ENCODE measurements around the gene NIPAL4. TPM values are rescaled to one million over a fixed set of nuclear protein-coding genes. Genes with fewer than 3 reads are reported as not detected.

Gene NIPAL4
- total RNA-seq, 1 experiment from 2014 or later = 0.86 TPM

DNA sequence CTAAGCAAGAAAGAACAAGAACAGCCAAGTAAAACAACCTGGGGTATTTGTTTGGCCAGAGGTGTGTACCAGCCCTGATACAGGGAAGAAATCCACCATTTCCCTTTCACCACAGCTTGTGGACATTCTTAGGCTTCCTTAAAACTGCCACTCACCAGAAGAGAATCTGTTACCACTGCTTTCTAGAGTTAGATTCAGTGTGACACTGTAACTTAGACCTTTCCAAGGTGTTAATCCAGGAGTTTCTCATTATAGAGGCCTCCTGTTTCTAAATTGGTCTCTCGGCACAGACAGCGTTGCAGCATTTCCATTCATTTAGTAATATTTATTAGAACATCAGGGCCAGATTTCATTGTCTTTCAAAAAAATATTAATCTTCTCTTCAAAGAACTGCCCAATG, 55.0 kb downstream of the NIPAL4 start:
- H3K9me3 ChIP-seq = no peaks in the 10 kb centered on the region
- Mint-ChIP-seq H3K27ac (ENCODE audit: unreplicated experiment) (no peak overlapping the region), H3K36me3 (ENCODE audit: insufficient read depth, unreplicated experiment) (peaks cover 55% of the 10 kb centered on the region), H3K27me3 (ENCODE audit: insufficient read depth, unreplicated experiment) (no peaks in the 10 kb centered on the region), H3K4me3 (ENCODE audit: unreplicated experiment) (no peak overlapping the region), H3K9me3 (ENCODE audit: unreplicated experiment) (no peaks in the 10 kb centered on the region), H3K4me1 (ENCODE audit: low read depth, unreplicated experiment) (no peaks in the 10 kb centered on the region)
- POLR2A ChIA-PET = no interaction called here
- no peaks in the 10 kb centered on the region for H3K4me1 ChIP-seq
- CTCF ChIA-PET = no interaction called here
- no peaks in the 10 kb centered on the region; the same call in 1 of the 2 replicates for H3K36me3 ChIP-seq (ENCODE audit: control insufficient read depth, insufficient read depth, low read length)
- intact Hi-C loops (cut with micrococcal nuclease; ENCODE audit: unreplicated experiment) = no loop called here
- H3K4me3 ChIP-seq (ENCODE audit: low read depth, low read length) = no peak overlapping the region
- no peaks in the 10 kb centered on the region for H3K27me3 ChIP-seq (replicated peaks; ENCODE audit: control insufficient read depth, insufficient read depth, low read length)
- TF ChIP-seq, protein P1, sequence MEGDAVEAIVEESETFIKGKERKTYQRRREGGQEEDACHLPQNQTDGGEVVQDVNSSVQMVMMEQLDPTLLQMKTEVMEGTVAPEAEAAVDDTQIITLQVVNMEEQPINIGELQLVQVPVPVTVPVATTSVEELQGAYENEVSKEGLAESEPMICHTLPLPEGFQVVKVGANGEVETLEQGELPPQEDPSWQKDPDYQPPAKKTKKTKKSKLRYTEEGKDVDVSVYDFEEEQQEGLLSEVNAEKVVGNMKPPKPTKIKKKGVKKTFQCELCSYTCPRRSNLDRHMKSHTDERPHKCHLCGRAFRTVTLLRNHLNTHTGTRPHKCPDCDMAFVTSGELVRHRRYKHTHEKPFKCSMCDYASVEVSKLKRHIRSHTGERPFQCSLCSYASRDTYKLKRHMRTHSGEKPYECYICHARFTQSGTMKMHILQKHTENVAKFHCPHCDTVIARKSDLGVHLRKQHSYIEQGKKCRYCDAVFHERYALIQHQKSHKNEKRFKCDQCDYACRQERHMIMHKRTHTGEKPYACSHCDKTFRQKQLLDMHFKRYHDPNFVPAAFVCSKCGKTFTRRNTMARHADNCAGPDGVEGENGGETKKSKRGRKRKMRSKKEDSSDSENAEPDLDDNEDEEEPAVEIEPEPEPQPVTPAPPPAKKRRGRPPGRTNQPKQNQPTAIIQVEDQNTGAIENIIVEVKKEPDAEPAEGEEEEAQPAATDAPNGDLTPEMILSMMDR (IDR thresholded peaks at IDR 0.05; ENCODE audit: insufficient read depth in 1 of 2, low read depth in 1 of 2, low read length in 1 of 2, severe bottlenecking in 1 of 2, unreplicated experiment in 1 of 2) = no peak
- no peak for DNase-seq
- BruUV-seq (replicated peaks) = no TSS peak

DNA sequence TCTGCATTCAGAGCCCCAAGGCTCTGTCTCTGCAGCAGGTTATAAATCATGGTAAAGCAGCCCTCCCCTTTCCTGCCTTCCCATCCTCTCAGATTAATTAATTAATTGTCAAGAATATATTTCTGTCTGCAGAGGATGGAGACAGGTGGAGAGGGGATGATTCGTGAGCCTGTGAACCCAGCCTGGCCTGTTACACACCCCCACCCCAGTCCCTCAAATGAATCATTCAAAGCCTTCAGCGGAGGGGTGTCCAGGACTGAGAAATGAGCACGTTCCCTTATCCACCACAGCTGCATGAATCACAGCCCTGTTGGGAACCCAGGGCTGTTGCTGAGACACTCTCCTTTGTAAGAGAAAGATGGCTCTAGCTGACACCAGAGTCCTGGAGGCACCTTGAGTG, 56.0 kb downstream of the NIPAL4 start:
- Mint-ChIP-seq H3K27me3 (ENCODE audit: insufficient read depth, unreplicated experiment) (no peaks in the 10 kb centered on the region), H3K36me3 (ENCODE audit: insufficient read depth, unreplicated experiment) (peaks cover 55% of the 10 kb centered on the region), H3K4me3 (ENCODE audit: unreplicated experiment) (no peak overlapping the region), H3K27ac (ENCODE audit: unreplicated experiment) (no peak overlapping the region), H3K9me3 (ENCODE audit: unreplicated experiment) (no peaks in the 10 kb centered on the region), H3K4me1 (ENCODE audit: low read depth, unreplicated experiment) (no peaks in the 10 kb centered on the region)
- CTCF ChIA-PET = no interaction called here
- BruUV-seq (replicated peaks) = no TSS peak
- no peak overlapping the region for H3K4me3 ChIP-seq (ENCODE audit: low read depth, low read length)
- POLR2A ChIA-PET = no interaction called here
- DNase-seq = no peak
- no peaks in the 10 kb centered on the region for H3K27me3 ChIP-seq (replicated peaks; ENCODE audit: control insufficient read depth, insufficient read depth, low read length)
- TF ChIP-seq, protein P1 (IDR thresholded peaks at IDR 0.05; ENCODE audit: insufficient read depth in 1 of 2, low read depth in 1 of 2, low read length in 1 of 2, severe bottlenecking in 1 of 2, unreplicated experiment in 1 of 2) = no peak
- no peaks in the 10 kb centered on the region; the same call in 1 of the 2 replicates for H3K36me3 ChIP-seq (ENCODE audit: control insufficient read depth, insufficient read depth, low read length)
- H3K9me3 ChIP-seq = no peaks in the 10 kb centered on the region
- intact Hi-C loops (cut with micrococcal nuclease; ENCODE audit: unreplicated experiment) = no loop called here
- H3K4me1 ChIP-seq = no peaks in the 10 kb centered on the region

DNA sequence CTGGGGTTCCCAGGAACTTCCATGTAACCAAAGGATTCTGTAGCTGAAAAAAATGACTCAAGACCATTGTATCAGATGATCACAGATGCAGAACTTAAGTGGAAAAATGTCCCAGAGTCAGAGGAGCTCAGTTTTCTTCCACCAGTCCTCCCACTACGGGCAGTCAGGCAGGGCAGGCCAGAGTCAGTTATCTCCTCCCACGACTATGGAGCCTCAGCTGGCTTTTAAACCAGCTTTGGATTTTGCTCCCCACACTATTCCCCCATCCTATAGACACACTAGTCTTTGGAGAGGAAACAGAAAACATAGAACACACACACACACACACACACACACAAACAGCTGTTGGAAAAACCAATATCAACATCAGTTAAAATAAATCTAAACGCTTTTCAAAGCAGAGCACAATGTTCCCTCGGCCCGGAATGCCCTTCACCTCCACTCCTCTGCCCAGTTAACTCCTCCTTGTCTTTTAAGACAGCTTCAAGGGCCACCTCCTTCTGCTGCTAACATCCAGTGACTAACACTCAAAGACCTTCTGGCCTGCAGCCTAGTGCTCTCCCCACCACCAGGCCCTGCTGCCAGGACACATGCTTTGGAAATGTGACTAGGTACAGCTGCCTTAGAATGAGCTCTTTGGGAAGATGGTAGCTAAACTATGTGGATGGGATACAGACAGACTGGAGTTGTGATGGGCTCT, 56.8 kb downstream of the NIPAL4 start:
- H3K9me3 Mint-ChIP-seq (ENCODE audit: unreplicated experiment) = no peaks in the 10 kb centered on the region
- no peaks in the 10 kb centered on the region for H3K27me3 ChIP-seq (replicated peaks; ENCODE audit: control insufficient read depth, insufficient read depth, low read length)
- H3K27me3 Mint-ChIP-seq (ENCODE audit: insufficient read depth, unreplicated experiment) = no peaks in the 10 kb centered on the region
- POLR2A ChIA-PET = no interaction called here
- no peak overlapping the region for H3K27ac Mint-ChIP-seq (ENCODE audit: unreplicated experiment)
- peaks cover 51% of the 10 kb centered on the region for H3K36me3 Mint-ChIP-seq (ENCODE audit: insufficient read depth, unreplicated experiment)
- H3K4me3 Mint-ChIP-seq (ENCODE audit: unreplicated experiment) = no peak overlapping the region
- DNase-seq = no peak
- no peaks in the 10 kb centered on the region for H3K4me1 Mint-ChIP-seq (ENCODE audit: low read depth, unreplicated experiment)
- CTCF ChIA-PET = no interaction called here
- H3K4me3 ChIP-seq (ENCODE audit: low read depth, low read length) = no peak overlapping the region
- intact Hi-C loops (cut with micrococcal nuclease; ENCODE audit: unreplicated experiment) = no loop called here
- TF ChIP-seq, protein P1 (IDR thresholded peaks at IDR 0.05; ENCODE audit: insufficient read depth in 1 of 2, low read depth in 1 of 2, low read length in 1 of 2, severe bottlenecking in 1 of 2, unreplicated experiment in 1 of 2) = no peak
- H3K4me1 ChIP-seq = no peaks in the 10 kb centered on the region
- H3K36me3 ChIP-seq (ENCODE audit: control insufficient read depth, insufficient read depth, low read length) = no peaks in the 10 kb centered on the region; the same call in 1 of the 2 replicates
- no peaks in the 10 kb centered on the region for H3K9me3 ChIP-seq
- no TSS peak for BruUV-seq (replicated peaks)
